IMR-90 (cell line): Measurements from ENCODE around the gene DAB2.

ENCODE experiments used
- CTCF ChIP-seq: conservative IDR thresholded peaks from 2 replicates; pipeline ENCODE4 v1.5.1; 2012; ENCODE audit warnings: mild to moderate bottlenecking, low read depth, low read length, improper control_type of control experiment
- MAZ ChIP-seq: IDR thresholded peaks from 2 replicates; pipeline ENCODE4 v1.6.1; 2012; ENCODE audit warnings: low read depth, mild to moderate bottlenecking, low read length, improper control_type of control experiment, moderate library complexity, borderline replicate concordance
- POLR2A ChIP-seq: IDR thresholded peaks from 2 replicates; pipeline ENCODE4 v1.6.1; 2012; ENCODE audit warnings: mild to moderate bottlenecking, low read depth, low read length
- RCOR1 ChIP-seq: IDR thresholded peaks from 2 replicates; pipeline ENCODE4 v1.6.1; 2012; ENCODE audit warnings: mild to moderate bottlenecking, low read length, improper control_type of control experiment; ENCODE audit not compliant: insufficient replicate concordance
- SMC3 ChIP-seq: fragments of 150-350 bp; IDR thresholded peaks from 2 replicates; pipeline ENCODE4 v1.6.1; 2016; ENCODE audit warnings: low read depth, mild to moderate bottlenecking, antibody characterized with exemption, low read length, moderate library complexity

GRCh38 chr5:39353717-39354399, 70.9 kb downstream of the DAB2 start:
- TF ChIP-seq CTCF (no peak), POLR2A (no peak), MAZ (no peak), RCOR1 (no peak), SMC3 (no peak)
